GM19455 (cell line): Measurements from ENCODE around the gene PTPRF.

Source experiments
- ATAC-seq: cut with Tn5 transposase; IDR thresholded peaks from one replicate; pipeline ENCODE4 v1.9.1; 2021; ENCODE audit not compliant: unreplicated experiment

The PTPRF gene

GRCh38 chr1:43602990-43603389, 72.3 kb downstream of the PTPRF start:
- ATAC-seq: no peak

- no peak for ATAC-seq
Measured at GRCh38 chr1:43604192-43604591, 73.5 kb downstream of the PTPRF start.

- no peak for ATAC-seq
Measured at GRCh38 chr1:43605157-43605556, 74.5 kb downstream of the PTPRF start.

GRCh38 chr1:43605766-43606165, 75.1 kb downstream of the PTPRF start:
- no peak for ATAC-seq

GRCh38 chr1:43606624-43607023, 75.9 kb downstream of the PTPRF start:
- ATAC-seq: no peak

GRCh38 chr1:43608827-43609226, 78.1 kb downstream of the PTPRF start:
- ATAC-seq: no peak

GRCh38 chr1:43610339-43610738, 79.7 kb downstream of the PTPRF start:
- ATAC-seq: no peak

- no peak for ATAC-seq
Measured at GRCh38 chr1:43611950-43612349, 81.3 kb downstream of the PTPRF start.

GRCh38 chr1:43612406-43612805, 81.7 kb downstream of the PTPRF start:
- no peak for ATAC-seq

- no peak for ATAC-seq
Measured at GRCh38 chr1:43613075-43613942, 82.6 kb downstream of the PTPRF start.

GRCh38 chr1:43614211-43614610, 83.5 kb downstream of the PTPRF start:
- no peak for ATAC-seq

- no peak for ATAC-seq
Measured at GRCh38 chr1:43614891-43615290, 84.2 kb downstream of the PTPRF start.

GRCh38 chr1:43616383-43616782, 85.7 kb downstream of the PTPRF start:
- ATAC-seq: no peak

- ATAC-seq: no peak
Measured at GRCh38 chr1:43617011-43617410, 86.3 kb downstream of the PTPRF start.

- no peak for ATAC-seq
Measured at GRCh38 chr1:43617668-43618067, 87.0 kb downstream of the PTPRF start.

GRCh38 chr1:43618521-43619313, 88.0 kb downstream of the PTPRF start:
- no peak for ATAC-seq

- ATAC-seq: no peak
Measured at GRCh38 chr1:43619314-43619790, 88.7 kb downstream of the PTPRF start.

- ATAC-seq: no peak
Measured at GRCh38 chr1:43619996-43620920, 89.6 kb downstream of the PTPRF start.

GRCh38 chr1:43620956-43621355, 90.3 kb downstream of the PTPRF start:
- ATAC-seq: no peak

- no peak for ATAC-seq
Measured at GRCh38 chr1:43621386-43621785, 90.7 kb downstream of the PTPRF start.

GRCh38 chr1:43621861-43622260, 91.2 kb downstream of the PTPRF start:
- no peak for ATAC-seq
